Omental fat pad (tissue), 4 donors: Measurements from ENCODE around the gene PEPD. TPM values are rescaled to one million over a fixed set of nuclear protein-coding genes. Genes with fewer than 3 reads are reported as not detected.

Source experiments
- ATAC-seq: fragments of 150-250 bp; one replicate; pipeline ENCODE4 v1.9.1; 2016; ENCODE audit warnings: mild to moderate bottlenecking, moderate library complexity; ENCODE audit not compliant: low FRiP score
- DNase-seq: peaks from one replicate; pipeline ENCODE4 v3.0.0-alpha.2; 2019; ENCODE audit warnings: low spot score
- CTCF ChIP-seq, 3 donors: fragments of 450-650 bp; IDR thresholded peaks; one replicate each; pipeline ENCODE4 v1.5.1; 2016 to 2017; ENCODE audit warnings: antibody characterized with exemption in 3 of 3, mild to moderate bottlenecking in 3 of 3, moderate library complexity in 2 of 3
- total RNA-seq, 4 donors: library from RNA; depleted of rRNA; stranded (reverse); fragments of >200 nt; gene quantifications; one replicate each; pipeline ENCODE4 v1.1.0, GENCODE V29; 2016

PEPD gene
- total RNA-seq, 4 donors from 2014 or later, result 78.9 to 99.3 (median 89.8) TPM

GRCh38 chr19:33459222-33460090, 62.1 kb downstream of the PEPD start:
- DNase-seq (no peak), ATAC-seq (no peak)
- TF ChIP-seq CTCF (IDR thresholded peaks at IDR 0.05), result no peak

GRCh38 chr19:33458807-33459206, 62.8 kb downstream of the PEPD start:
- no peak for ATAC-seq
- DNase-seq, result no peak
- no peak for TF ChIP-seq CTCF (IDR thresholded peaks at IDR 0.05)

GRCh38 chr19:33458171-33458633, 63.4 kb downstream of the PEPD start:
- no peak for TF ChIP-seq CTCF (IDR thresholded peaks at IDR 0.05)
- no peak for DNase-seq
- ATAC-seq, result no peak

DNA sequence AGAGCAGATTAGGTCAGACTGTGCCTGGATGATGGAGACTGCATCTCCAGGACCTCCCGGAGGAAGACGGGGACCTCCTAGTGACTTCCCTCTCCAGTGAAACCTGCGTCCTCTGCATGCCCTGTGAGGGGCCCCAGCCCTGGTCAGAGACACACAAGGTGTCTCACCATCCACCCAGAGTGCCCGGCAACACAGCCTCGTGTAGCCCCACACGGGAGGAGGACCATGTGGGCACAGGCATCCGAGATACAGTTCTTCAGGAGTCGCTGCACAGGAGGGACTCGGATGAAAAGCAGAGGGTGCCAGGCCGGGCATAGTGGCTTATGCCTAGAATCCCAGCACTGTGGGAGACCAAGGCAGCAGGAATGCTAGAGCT, 64.8 kb downstream of the PEPD start:
- TF ChIP-seq CTCF (IDR thresholded peaks at IDR 0.05), result no peak

DNA sequence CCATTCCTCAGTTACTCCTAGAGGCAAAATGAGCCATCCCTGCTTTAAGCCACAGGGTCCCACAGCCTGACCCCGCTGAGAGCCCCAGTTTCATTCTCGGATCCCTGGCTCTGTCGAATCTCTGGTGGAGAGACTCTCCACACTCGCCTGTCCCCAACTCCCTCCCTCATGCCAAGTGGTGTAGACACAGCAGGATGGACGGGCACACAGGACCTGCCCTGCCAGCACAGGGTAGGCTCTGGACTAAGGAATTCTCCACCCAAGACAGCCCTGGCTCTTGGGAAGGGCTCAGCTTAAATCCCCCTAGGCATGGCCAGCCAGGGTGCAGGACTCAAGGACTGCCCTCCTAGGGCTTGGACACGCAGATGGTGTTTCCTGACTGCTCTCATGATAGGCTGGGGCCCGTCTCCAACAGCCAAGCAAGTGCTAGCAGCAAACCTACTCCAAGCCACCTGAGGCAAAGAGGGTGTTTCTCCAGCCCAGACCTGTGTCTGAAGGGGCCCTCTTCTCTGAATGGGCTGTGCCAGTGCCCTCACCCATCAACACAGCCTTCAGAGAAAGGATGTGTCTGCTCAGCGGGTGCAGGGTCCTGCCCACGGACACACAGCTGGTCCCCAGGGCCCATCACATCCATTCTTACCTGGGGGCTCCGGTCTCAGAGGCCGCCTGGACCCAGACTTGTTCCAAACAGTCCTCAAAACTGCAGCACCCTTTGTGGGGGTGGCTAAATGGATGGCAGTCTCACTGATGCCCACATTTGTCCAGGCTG, 65.3 kb downstream of the PEPD start:
- no peak for TF ChIP-seq CTCF (IDR thresholded peaks at IDR 0.05)
- no peak for DNase-seq
- no peak for ATAC-seq

More for the DNA sequence above, 64.8 kb downstream of the PEPD start:
- ATAC-seq, result no peak
- no peak for DNase-seq

- no peak for TF ChIP-seq CTCF (IDR thresholded peaks at IDR 0.05)
- no peak for ATAC-seq
- DNase-seq, result no peak
These were observed 68.3 kb downstream of the PEPD start for GRCh38 chr19:33453265-33453664.
